ENCODE data around the gene NRIP1. TPM values are rescaled to one million over a fixed set of nuclear protein-coding genes. Genes with fewer than 3 reads are reported as not detected.

NRIP1 gene
- total RNA-seq, 1 experiment from 2014 or later: 10.4 TPM

GRCh38 chr21:14916676-14917141 is 148.1 kb downstream of the NRIP1 start:
- no peak overlapping the region for H3K9ac ChIP-seq (ENCODE audit: extremely low read depth, insufficient read length, low read length)
- no peak overlapping the region for H2AFZ ChIP-seq (ENCODE audit: low read length)
- peak overlapping the region; percentile 89 for H3K18ac ChIP-seq (ENCODE audit: insufficient read length, low read depth, low read length)
- H3K9me3 ChIP-seq (ENCODE audit: control insufficient read depth, low read depth, low read length): no peaks in the 10 kb centered on the region
- H3K23ac ChIP-seq (ENCODE audit: insufficient read length, low read depth, low read length): no peak overlapping the region
- H2BK12ac ChIP-seq (ENCODE audit: insufficient read length, low read depth, low read length): no peak overlapping the region
- no peaks in the 10 kb centered on the region for H3K23me2 ChIP-seq (ENCODE audit: insufficient read length, low read depth, low read length, poor library complexity, severe bottlenecking)
- Mint-ChIP-seq H3K4me3 (peak overlapping the region in 1 of 2 experiments; percentile 51; a peak in 1 of 5 replicates), H3K9me3 (peaks cover 0 to under 1% of the 10 kb centered on the region in 2 experiments; a peak in 1 of 5 replicates), H3K27me3 (ENCODE audit: low read depth) (no peaks in the 10 kb centered on the region), H3K27ac (peak overlapping the region; percentile 85 to 99 (median 99)), H3K4me1 (peaks cover 48 to 50% of the 10 kb centered on the region in 2 experiments), H3K36me3 (ENCODE audit: insufficient read depth in 1 of 3, low read depth in 3 of 3) (peaks cover 0 to 1% (median under 1%) of the 10 kb centered on the region in 3 experiments; a peak in 2 of 7 replicates)
- TF ChIP-seq CTCF (conservative IDR thresholded peaks at IDR 0.05): no peak
- H4K8ac ChIP-seq (replicated peaks; ENCODE audit: insufficient read length, low read depth, low read length): no peak overlapping the region
- peak overlapping the region; percentile 12 for H3K4me2 ChIP-seq (ENCODE audit: insufficient read depth, insufficient read length, low read length)
- no CpG with 5 or more reads among the region's 3 CpGs for WGBS (ENCODE audit: extremely low coverage, insufficient read length, low lambda C conversion rate)
- no peak overlapping the region for H2BK20ac ChIP-seq (ENCODE audit: low read depth, low read length, poor library complexity, severe bottlenecking)
- H3K56ac ChIP-seq (ENCODE audit: insufficient read length, low read depth, low read length): no peak overlapping the region
- H3K27me3 ChIP-seq (ENCODE audit: insufficient read depth, low read length): no peaks in the 10 kb centered on the region
- peak overlapping the region; percentile 10 for H3T11ph ChIP-seq (ENCODE audit: low read length)
- H2AK5ac ChIP-seq (ENCODE audit: insufficient read length, low read length): peak overlapping the region; percentile 6
- H2BK15ac ChIP-seq (ENCODE audit: low read depth, low read length): no peak overlapping the region
- H4K20me1 ChIP-seq (ENCODE audit: control insufficient read depth, insufficient read depth, insufficient read length): no peaks in the 10 kb centered on the region
- H3K79me1 ChIP-seq (ENCODE audit: insufficient read depth, low read depth, low read length, poor library complexity, severe bottlenecking): no peaks in the 10 kb centered on the region
- no peak overlapping the region; the same call in 1 of the 2 replicates for H3K4ac ChIP-seq (ENCODE audit: low read depth, low read length)
- peak overlapping the region; percentile 70 for H2BK5ac ChIP-seq (ENCODE audit: insufficient read length, low read length)
- H3K79me2 ChIP-seq (ENCODE audit: insufficient read depth, low read length): no peaks in the 10 kb centered on the region
- H2BK120ac ChIP-seq (ENCODE audit: low read depth, low read length, poor library complexity, severe bottlenecking): no peak overlapping the region
- peak overlapping the region; percentile 89 for H4K5ac ChIP-seq (ENCODE audit: insufficient read length, low read depth, low read length)
- peaks cover 7% of the 10 kb centered on the region; the same call in 1 of the 2 replicates for H3K4me1 ChIP-seq (ENCODE audit: insufficient read depth, low read length)
- H3K14ac ChIP-seq (ENCODE audit: insufficient read depth, low read length): peak overlapping the region; percentile 8; the same call in 1 of the 2 replicates
- peak overlapping the region; percentile 95 for H3K27ac ChIP-seq (ENCODE audit: insufficient read length, low read depth, low read length)
- DNase-seq: no peak
- H4K91ac ChIP-seq (ENCODE audit: insufficient read length, low read depth, low read length): no peak overlapping the region
